ENCODE data around the gene RTN4RL1.

RTN4RL1 gene

DNA sequence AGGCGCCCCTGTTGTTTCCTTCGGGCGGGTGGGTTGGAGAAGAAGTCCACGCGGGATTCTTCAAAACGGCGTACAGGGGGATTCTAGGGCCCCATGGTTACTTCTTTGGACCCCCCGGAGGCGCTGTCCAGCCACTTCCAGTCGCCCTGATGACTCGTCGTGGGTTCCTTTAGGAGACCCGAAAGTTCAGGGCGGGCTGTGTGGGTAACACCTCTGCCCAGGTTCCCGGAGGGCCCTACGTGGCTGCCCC, 29.1 kb upstream of the RTN4RL1 start:
- H3K9ac ChIP-seq (ENCODE audit: low read depth in 1 of 2, low read length in 2 of 2): peak overlapping the region in 1 of 2 donors; percentile 33
- H3K36me3 ChIP-seq (ENCODE audit: control insufficient read depth in 1 of 2, insufficient read depth in 2 of 2, low read length in 2 of 2): no peaks in the 10 kb centered on the region
- peak overlapping the region; percentile 50 for H3K27ac ChIP-seq (ENCODE audit: low read depth, low read length)
- peaks cover 16 to 22% of the 10 kb centered on the region in 2 donors for H3K4me1 ChIP-seq (ENCODE audit: control insufficient read depth in 1 of 2, insufficient read depth in 2 of 2, low read length in 2 of 2)
- H3K9me3 ChIP-seq (ENCODE audit: control insufficient read depth in 1 of 2, low read length in 2 of 2): no peaks in the 10 kb centered on the region
- H3K4me3 ChIP-seq (ENCODE audit: low read depth in 1 of 2, low read length in 2 of 2): peak overlapping the region; percentile 55 to 60
- peaks cover 19 to 29% of the 10 kb centered on the region in 2 donors for H3K27me3 ChIP-seq (ENCODE audit: control insufficient read depth in 1 of 2, insufficient read depth in 2 of 2, low read length in 2 of 2)

GRCh38 chr17:2053380-2054261, 28.5 kb upstream of the RTN4RL1 start:
- Histone ChIP-seq H3K9me3 (ENCODE audit: control insufficient read depth in 1 of 2, low read length in 2 of 2) (no peaks in the 10 kb centered on the region), H3K27me3 (ENCODE audit: control insufficient read depth in 1 of 2, insufficient read depth in 2 of 2, low read length in 2 of 2) (peaks cover 19 to 29% of the 10 kb centered on the region in 2 donors), H3K9ac (ENCODE audit: low read depth in 1 of 2, low read length in 2 of 2) (no peak overlapping the region), H3K4me3 (ENCODE audit: low read depth in 1 of 2, low read length in 2 of 2) (peak overlapping the region; percentile 55 to 60), H3K36me3 (ENCODE audit: control insufficient read depth in 1 of 2, insufficient read depth in 2 of 2, low read length in 2 of 2) (no peaks in the 10 kb centered on the region), H3K27ac (ENCODE audit: low read depth, low read length) (peak overlapping the region; percentile 50), H3K4me1 (ENCODE audit: control insufficient read depth in 1 of 2, insufficient read depth in 2 of 2, low read length in 2 of 2) (peaks cover 21 to 26% of the 10 kb centered on the region in 2 donors)

- Histone ChIP-seq H3K4me1 (ENCODE audit: control insufficient read depth in 1 of 2, insufficient read depth in 2 of 2, low read length in 2 of 2) (peaks cover 16 to 20% of the 10 kb centered on the region in 2 donors), H3K9ac (ENCODE audit: low read depth in 1 of 2, low read length in 2 of 2) (no peak overlapping the region), H3K27me3 (ENCODE audit: control insufficient read depth in 1 of 2, insufficient read depth in 2 of 2, low read length in 2 of 2) (peaks cover 12 to 22% of the 10 kb centered on the region in 2 donors), H3K4me3 (ENCODE audit: low read depth in 1 of 2, low read length in 2 of 2) (no peak overlapping the region), H3K27ac (ENCODE audit: low read depth, low read length) (no peak overlapping the region), H3K9me3 (ENCODE audit: control insufficient read depth in 1 of 2, low read length in 2 of 2) (no peaks in the 10 kb centered on the region), H3K36me3 (ENCODE audit: control insufficient read depth in 1 of 2, insufficient read depth in 2 of 2, low read length in 2 of 2) (no peaks in the 10 kb centered on the region)
Observed at GRCh38 chr17:2051933-2052559, 26.9 kb upstream of the RTN4RL1 start.

DNA sequence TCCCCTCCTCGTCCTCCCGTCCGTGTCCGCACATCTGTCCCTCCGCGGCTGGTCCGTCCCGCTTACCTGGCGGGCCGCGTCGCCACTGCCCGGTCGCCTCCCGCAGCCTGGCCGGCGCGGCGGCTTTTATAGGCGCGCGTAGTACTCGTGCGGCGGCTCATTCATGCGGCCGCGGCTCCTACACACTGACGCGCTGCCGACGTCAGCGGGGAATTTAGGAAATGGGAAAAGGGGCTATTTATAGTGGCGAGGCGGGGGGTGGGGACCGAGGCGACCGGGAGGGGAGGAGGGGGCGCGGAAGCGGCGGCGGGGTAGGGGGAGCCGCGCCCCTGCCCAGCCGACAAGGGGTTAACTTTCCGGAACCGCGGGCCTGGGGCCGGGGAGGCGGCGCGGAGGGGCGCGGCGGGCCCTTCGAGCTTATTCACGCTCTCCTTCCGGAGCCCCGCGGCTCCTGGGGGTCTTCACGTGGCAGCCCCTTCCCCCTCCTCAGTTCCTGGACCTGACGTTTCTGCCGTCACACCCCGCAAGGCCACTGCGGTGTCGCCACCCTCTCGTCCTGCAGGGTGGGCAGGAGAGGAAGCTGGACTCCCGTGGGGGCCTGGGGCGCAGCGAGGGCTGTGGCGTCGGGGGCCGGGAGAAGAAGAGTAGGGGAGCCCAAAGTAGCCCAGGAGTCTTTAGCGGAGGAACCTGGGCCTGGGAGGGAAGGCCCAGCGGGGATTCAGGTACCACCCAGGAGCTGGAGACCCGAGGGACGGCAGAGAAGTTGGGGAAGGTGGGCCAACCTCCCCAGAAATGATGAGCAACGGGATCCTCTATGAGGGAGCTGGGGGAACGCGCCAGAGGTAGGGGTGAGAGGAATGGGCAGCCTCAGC, 26.2 kb upstream of the RTN4RL1 start:
- Histone ChIP-seq H3K27ac (ENCODE audit: low read depth, low read length) (no peak overlapping the region), H3K4me1 (ENCODE audit: control insufficient read depth in 1 of 2, insufficient read depth in 2 of 2, low read length in 2 of 2) (peaks cover 16% of the 10 kb centered on the region in 2 donors), H3K4me3 (ENCODE audit: low read depth in 1 of 2, low read length in 2 of 2) (no peak overlapping the region), H3K9ac (ENCODE audit: low read depth in 1 of 2, low read length in 2 of 2) (no peak overlapping the region), H3K9me3 (ENCODE audit: control insufficient read depth in 1 of 2, low read length in 2 of 2) (no peaks in the 10 kb centered on the region), H3K36me3 (ENCODE audit: control insufficient read depth in 1 of 2, insufficient read depth in 2 of 2, low read length in 2 of 2) (no peaks in the 10 kb centered on the region), H3K27me3 (ENCODE audit: control insufficient read depth in 1 of 2, insufficient read depth in 2 of 2, low read length in 2 of 2) (peaks cover 12 to 19% of the 10 kb centered on the region in 2 donors)

- no peaks in the 10 kb centered on the region for H3K9me3 ChIP-seq (ENCODE audit: control insufficient read depth in 1 of 2, low read length in 2 of 2)
- H3K27me3 ChIP-seq (ENCODE audit: control insufficient read depth in 1 of 2, insufficient read depth in 2 of 2, low read length in 2 of 2): peaks cover 12 to 17% of the 10 kb centered on the region in 2 donors
- peak overlapping the region in 1 of 2 donors; percentile 45 for H3K4me3 ChIP-seq (ENCODE audit: low read depth in 1 of 2, low read length in 2 of 2)
- H3K36me3 ChIP-seq (ENCODE audit: control insufficient read depth in 1 of 2, insufficient read depth in 2 of 2, low read length in 2 of 2): no peaks in the 10 kb centered on the region
- no peak overlapping the region for H3K27ac ChIP-seq (ENCODE audit: low read depth, low read length)
- H3K4me1 ChIP-seq (ENCODE audit: control insufficient read depth in 1 of 2, insufficient read depth in 2 of 2, low read length in 2 of 2): peaks cover 16% of the 10 kb centered on the region in 2 donors
- H3K9ac ChIP-seq (ENCODE audit: low read depth in 1 of 2, low read length in 2 of 2): no peak overlapping the region
Observed at GRCh38 chr17:2050300-2051060, 25.3 kb upstream of the RTN4RL1 start.

DNA sequence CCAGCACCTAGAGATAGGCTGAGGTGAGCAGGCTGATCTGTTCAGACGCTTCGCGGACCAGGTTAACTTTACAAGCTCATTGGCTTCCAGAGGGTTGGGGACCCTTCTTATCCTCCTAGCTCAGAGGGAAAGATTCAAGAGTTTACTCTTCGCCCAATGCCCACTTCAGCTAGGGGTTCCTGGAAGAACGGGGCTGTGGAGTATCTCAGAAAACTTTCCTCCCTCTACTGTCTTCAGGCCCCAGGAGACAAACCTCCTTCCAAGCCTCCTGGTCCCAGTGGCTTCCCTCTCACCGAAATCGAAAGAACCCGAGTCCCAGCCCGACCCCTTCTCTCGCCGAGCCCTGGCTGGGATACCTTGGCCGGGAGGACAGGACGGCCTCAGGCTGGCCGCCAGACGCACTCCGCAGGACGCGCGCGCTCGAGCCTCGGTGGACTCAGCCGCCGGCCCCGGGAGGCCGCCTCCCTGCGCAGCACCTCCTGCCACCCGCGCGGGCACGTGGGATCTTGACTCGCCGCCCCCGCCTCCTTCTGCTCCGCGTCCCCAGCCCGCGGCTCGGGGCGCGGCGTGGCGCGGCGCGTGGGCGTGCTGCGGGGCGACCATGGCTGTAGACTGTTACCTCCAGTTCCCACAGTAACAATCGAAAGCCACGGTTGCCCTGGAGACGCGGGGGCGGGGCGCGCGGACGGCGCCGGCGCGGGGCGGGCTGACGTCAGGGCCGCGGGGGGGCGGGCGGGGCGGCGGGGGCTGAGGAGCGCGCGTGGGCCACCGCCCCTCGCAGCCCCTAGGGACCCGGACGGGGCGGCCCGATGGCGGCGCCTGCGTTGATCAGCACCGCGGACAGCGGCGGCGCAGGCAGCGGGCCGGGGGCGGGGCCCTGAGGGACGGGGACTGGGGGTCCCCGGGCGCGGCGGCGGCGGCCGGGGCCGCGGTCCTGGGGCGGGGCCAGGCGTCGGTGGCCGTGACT, 24.5 kb upstream of the RTN4RL1 start:
- H3K36me3 ChIP-seq (ENCODE audit: control insufficient read depth in 1 of 2, insufficient read depth in 2 of 2, low read length in 2 of 2): no peaks in the 10 kb centered on the region
- H3K27ac ChIP-seq (ENCODE audit: low read depth, low read length): peak overlapping the region; percentile 42
- H3K9ac ChIP-seq (ENCODE audit: low read depth in 1 of 2, low read length in 2 of 2): peak overlapping the region; percentile 38 to 52
- peaks cover 11 to 17% of the 10 kb centered on the region in 2 donors for H3K27me3 ChIP-seq (ENCODE audit: control insufficient read depth in 1 of 2, insufficient read depth in 2 of 2, low read length in 2 of 2)
- peak overlapping the region; percentile 72 to 75 for H3K4me3 ChIP-seq (ENCODE audit: low read depth in 1 of 2, low read length in 2 of 2)
- H3K9me3 ChIP-seq (ENCODE audit: control insufficient read depth in 1 of 2, low read length in 2 of 2): no peaks in the 10 kb centered on the region
- peaks cover 14 to 16% of the 10 kb centered on the region in 2 donors for H3K4me1 ChIP-seq (ENCODE audit: control insufficient read depth in 1 of 2, insufficient read depth in 2 of 2, low read length in 2 of 2)

- peaks cover 7 to 13% of the 10 kb centered on the region in 2 donors for H3K4me1 ChIP-seq (ENCODE audit: control insufficient read depth in 1 of 2, insufficient read depth in 2 of 2, low read length in 2 of 2)
- H3K9me3 ChIP-seq (ENCODE audit: control insufficient read depth in 1 of 2, low read length in 2 of 2): no peaks in the 10 kb centered on the region
- H3K4me3 ChIP-seq (ENCODE audit: low read depth in 1 of 2, low read length in 2 of 2): peak overlapping the region in 1 of 2 donors; percentile 75
- no peak overlapping the region for H3K9ac ChIP-seq (ENCODE audit: low read depth in 1 of 2, low read length in 2 of 2)
- H3K27me3 ChIP-seq (ENCODE audit: control insufficient read depth in 1 of 2, insufficient read depth in 2 of 2, low read length in 2 of 2): peaks cover 6 to 10% of the 10 kb centered on the region in 2 donors
- H3K36me3 ChIP-seq (ENCODE audit: control insufficient read depth in 1 of 2, insufficient read depth in 2 of 2, low read length in 2 of 2): peaks cover 0 to 7% of the 10 kb centered on the region in 2 donors
- H3K27ac ChIP-seq (ENCODE audit: low read depth, low read length): no peak overlapping the region
Observed at GRCh38 chr17:2048805-2049204, 23.7 kb upstream of the RTN4RL1 start.

DNA sequence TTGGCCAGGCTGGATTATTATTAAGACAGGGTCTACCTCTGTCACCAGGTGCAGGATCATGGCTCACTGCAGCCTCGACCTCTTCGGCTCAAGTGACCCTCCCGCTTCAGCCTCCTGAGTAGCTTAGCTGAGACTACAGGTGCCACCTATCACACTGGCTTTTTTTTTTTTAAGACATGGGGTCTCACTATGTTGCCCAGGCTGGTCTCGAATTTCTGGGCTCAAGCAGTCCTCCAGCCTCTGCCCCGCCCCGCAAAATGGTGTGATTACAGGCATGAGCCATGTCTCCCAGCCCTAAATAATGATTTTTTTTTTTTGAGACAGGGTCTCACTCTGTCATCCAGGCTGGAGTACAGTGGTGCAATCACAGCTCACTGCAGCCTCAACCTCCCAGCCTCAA, 22.5 kb upstream of the RTN4RL1 start:
- H3K4me3 ChIP-seq (ENCODE audit: low read depth in 1 of 2, low read length in 2 of 2): no peak overlapping the region
- peaks cover 0 to 10% of the 10 kb centered on the region in 2 donors for H3K27me3 ChIP-seq (ENCODE audit: control insufficient read depth in 1 of 2, insufficient read depth in 2 of 2, low read length in 2 of 2)
- no peaks in the 10 kb centered on the region for H3K9me3 ChIP-seq (ENCODE audit: control insufficient read depth in 1 of 2, low read length in 2 of 2)
- H3K36me3 ChIP-seq (ENCODE audit: control insufficient read depth in 1 of 2, insufficient read depth in 2 of 2, low read length in 2 of 2): peaks cover 0 to 18% of the 10 kb centered on the region in 2 donors
- peaks cover 14 to 16% of the 10 kb centered on the region in 2 donors for H3K4me1 ChIP-seq (ENCODE audit: control insufficient read depth in 1 of 2, insufficient read depth in 2 of 2, low read length in 2 of 2)
- no peak overlapping the region for H3K9ac ChIP-seq (ENCODE audit: low read depth in 1 of 2, low read length in 2 of 2)
- no peak overlapping the region for H3K27ac ChIP-seq (ENCODE audit: low read depth, low read length)
